ENCODE measurements around the gene MAP2K5. TPM values are rescaled to one million over a fixed set of nuclear protein-coding genes. Genes with fewer than 3 reads are reported as not detected.

MAP2K5 gene
- total RNA-seq, 1 donor from 2014 or later: 26.7 TPM

DNA sequence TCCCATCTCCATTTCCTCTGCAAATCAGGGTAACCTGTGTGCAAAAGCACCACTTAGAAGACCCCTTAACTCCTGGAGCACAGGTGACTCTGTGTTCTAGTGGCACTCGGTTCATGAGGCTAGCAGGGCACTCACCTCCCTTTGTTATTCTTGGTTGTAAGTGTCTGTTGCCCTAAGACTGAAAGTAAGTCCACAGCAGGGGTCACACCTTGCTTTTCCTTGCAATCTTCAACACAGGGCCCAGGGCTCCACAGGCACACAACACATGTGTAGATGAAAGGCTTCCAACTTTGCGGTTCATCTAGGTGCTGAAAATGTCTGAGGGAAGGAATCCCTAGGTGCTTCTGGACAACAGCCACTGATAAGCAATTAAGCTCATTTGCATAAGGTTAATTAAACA lies 294.5 kb downstream of the MAP2K5 start:
- Mint-ChIP-seq H3K4me1 (peaks cover 64% of the 10 kb centered on the region), H3K27me3 (peaks cover 36% of the 10 kb centered on the region), H3K9me3 (no peaks in the 10 kb centered on the region), H3K27ac (peak overlapping the region; percentile 35), H3K36me3 (ENCODE audit: low read depth) (peaks cover 10% of the 10 kb centered on the region), H3K4me3 (no peak overlapping the region)
- ATAC-seq (ENCODE audit: low read depth): no peak
- POLR2A ChIA-PET: interaction anchor here (1.5 kb wide), 1 partner anchor 441 kb away, joined by 3 read pairs; the partner anchor contains the start of gene FEM1B
- TF ChIP-seq, protein P1, sequence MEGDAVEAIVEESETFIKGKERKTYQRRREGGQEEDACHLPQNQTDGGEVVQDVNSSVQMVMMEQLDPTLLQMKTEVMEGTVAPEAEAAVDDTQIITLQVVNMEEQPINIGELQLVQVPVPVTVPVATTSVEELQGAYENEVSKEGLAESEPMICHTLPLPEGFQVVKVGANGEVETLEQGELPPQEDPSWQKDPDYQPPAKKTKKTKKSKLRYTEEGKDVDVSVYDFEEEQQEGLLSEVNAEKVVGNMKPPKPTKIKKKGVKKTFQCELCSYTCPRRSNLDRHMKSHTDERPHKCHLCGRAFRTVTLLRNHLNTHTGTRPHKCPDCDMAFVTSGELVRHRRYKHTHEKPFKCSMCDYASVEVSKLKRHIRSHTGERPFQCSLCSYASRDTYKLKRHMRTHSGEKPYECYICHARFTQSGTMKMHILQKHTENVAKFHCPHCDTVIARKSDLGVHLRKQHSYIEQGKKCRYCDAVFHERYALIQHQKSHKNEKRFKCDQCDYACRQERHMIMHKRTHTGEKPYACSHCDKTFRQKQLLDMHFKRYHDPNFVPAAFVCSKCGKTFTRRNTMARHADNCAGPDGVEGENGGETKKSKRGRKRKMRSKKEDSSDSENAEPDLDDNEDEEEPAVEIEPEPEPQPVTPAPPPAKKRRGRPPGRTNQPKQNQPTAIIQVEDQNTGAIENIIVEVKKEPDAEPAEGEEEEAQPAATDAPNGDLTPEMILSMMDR (IDR thresholded peaks at IDR 0.05): no peak
- CTCF ChIA-PET: interaction anchor here (1.3 to 5.3 kb wide), 7 partner anchors 13 to 380 kb away, joined by 3 to 56 read pairs (median 6); no protein-coding TSS in a partner anchor
- intact Hi-C loops (cut with micrococcal nuclease): loop anchor here (1.0 to 10.0 kb wide), 7 partner anchors 336 to 1332 kb away; partner anchors contain the start of genes RPL4, SMAD3 and ZWILCH
- DNase-seq: no peak

- peaks cover 21% of the 10 kb centered on the region for H3K27me3 Mint-ChIP-seq
- H3K27ac Mint-ChIP-seq: peak overlapping the region; percentile 93
- ATAC-seq (ENCODE audit: low read depth) (no peak), DNase-seq (no peak)
- intact Hi-C loops (cut with micrococcal nuclease): loop anchor here (1.0 to 10.0 kb wide), 6 partner anchors 55 to 1334 kb away; partner anchors contain the start of genes AAGAB, IQCH, RPL4 and SMAD3
- peaks cover 10% of the 10 kb centered on the region for H3K36me3 Mint-ChIP-seq (ENCODE audit: low read depth)
- no peaks in the 10 kb centered on the region for H3K9me3 Mint-ChIP-seq
- ChIA-PET POLR2A (interaction anchor here (0.7 to 1.2 kb wide), 5 partner anchors 54 to 746 kb away, joined by 3 to 7 read pairs (median 4); partner anchors contain the start of gene MAP2K5), CTCF (interaction anchor here (5.3 kb wide), 1 partner anchor 55 kb away, joined by 56 read pairs; no protein-coding TSS in a partner anchor)
- H3K4me1 Mint-ChIP-seq: peaks cover 52% of the 10 kb centered on the region
- peak overlapping the region; percentile 95 for H3K4me3 Mint-ChIP-seq
- TF ChIP-seq, protein P1 (IDR thresholded peaks at IDR 0.05): no peak
Measured at GRCh38 chr15:67838789-67839332, 296.4 kb downstream of the MAP2K5 start.

DNA sequence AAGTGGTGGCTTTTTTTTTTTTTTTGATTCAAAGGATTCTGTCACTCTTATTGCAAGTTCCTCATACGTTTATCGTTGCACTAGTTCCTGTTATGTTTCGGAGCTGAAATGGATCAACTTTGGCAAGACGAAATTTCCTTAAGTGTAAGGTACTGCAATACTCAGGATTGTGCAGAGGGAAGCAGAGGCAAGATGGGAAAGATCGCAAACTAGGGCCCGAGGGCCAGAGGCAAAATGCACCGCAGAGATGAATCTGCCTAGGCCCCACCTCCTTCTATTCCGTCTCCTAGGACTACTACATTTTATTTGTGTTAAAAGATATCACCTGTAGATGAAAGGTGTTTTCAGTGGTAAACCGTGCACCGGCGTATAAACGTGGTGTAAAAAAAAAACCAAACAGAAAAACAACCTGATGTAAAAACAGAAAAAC lies 297.0 kb downstream of the MAP2K5 start:
- Mint-ChIP-seq H3K27ac (peak overlapping the region; percentile 93), H3K36me3 (ENCODE audit: low read depth) (peaks cover 10% of the 10 kb centered on the region), H3K27me3 (peaks cover 17% of the 10 kb centered on the region), H3K9me3 (no peaks in the 10 kb centered on the region), H3K4me1 (peaks cover 45% of the 10 kb centered on the region), H3K4me3 (peak overlapping the region; percentile 95)
- ChIA-PET CTCF (interaction anchor here (5.3 kb wide), 1 partner anchor 56 kb away, joined by 56 read pairs; no protein-coding TSS in a partner anchor), POLR2A (interaction anchor here (0.6 to 1.3 kb wide), 8 partner anchors 16 to 974 kb away, joined by 3 to 7 read pairs (median 4); partner anchors contain the start of gene MAP2K5)
- intact Hi-C loops (cut with micrococcal nuclease): loop anchor here (1.0 to 10.0 kb wide), 6 partner anchors 55 to 1335 kb away; partner anchors contain the start of genes AAGAB, IQCH, RPL4 and SMAD3
- ATAC-seq (ENCODE audit: low read depth) (peak; percentile 31), DNase-seq (peak; percentile 40)
- TF ChIP-seq, protein P1 (IDR thresholded peaks at IDR 0.05): no peak

DNA sequence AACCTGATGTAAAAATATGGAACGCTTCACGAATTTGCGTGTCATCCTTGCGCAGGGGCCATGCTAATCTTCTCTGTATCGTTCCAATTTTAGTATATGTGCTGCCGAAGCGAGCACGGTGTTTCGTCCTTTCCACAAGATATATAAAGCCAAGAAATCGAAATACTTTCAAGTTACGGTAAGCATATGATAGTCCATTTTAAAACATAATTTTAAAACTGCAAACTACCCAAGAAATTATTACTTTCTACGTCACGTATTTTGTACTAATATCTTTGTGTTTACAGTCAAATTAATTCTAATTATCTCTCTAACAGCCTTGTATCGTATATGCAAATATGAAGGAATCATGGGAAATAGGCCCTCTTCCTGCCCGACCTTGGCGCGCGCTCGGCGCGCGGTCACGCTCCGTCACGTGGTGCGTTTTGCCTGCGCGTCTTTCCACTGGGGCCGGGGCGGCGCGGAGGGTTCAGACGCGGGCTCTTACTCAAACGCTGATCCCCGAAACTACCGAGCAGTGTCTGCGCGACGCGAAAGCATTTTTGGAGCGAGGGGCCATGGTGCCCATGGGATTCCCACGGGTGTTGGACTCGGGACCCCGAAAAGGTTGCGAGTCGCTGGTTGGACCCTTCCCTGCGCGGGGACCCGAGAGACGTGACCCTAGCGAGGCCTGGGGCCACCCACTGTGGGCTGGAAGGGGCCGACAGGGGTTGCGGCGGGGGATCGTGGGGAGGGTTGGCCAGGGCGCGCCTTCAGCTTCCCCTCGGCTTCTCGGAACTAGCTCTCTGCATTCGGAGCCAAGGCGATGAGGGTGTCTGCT lies 297.6 kb downstream of the MAP2K5 start, which contains the start of gene RNU6-1:
Gene RNU6-1 (minus strand): TSS at position 117 of the 820 bp plus-strand sequence.
- peak; percentile 82 for ATAC-seq (ENCODE audit: low read depth)
- TF ChIP-seq, protein P1 (IDR thresholded peaks at IDR 0.05): no peak
- Mint-ChIP-seq H3K9me3 (no peaks in the 10 kb centered on the region), H3K4me3 (peak within 1 kb of the TSS; percentile 95), H3K27ac (peak within 1 kb of the TSS; percentile 93), H3K4me1 (peaks cover 40% of the 10 kb centered on the region), H3K36me3 (ENCODE audit: low read depth) (peaks cover 10% of the 10 kb centered on the region), H3K27me3 (peaks cover 16% of the 10 kb centered on the region)
- POLR2A ChIA-PET: interaction anchor here (0.6 to 1.9 kb wide), 16 partner anchors 8 to 1054 kb away, joined by 3 to 16 read pairs (median 5); partner anchors contain the start of genes CLN6, FEM1B and PIAS1
- DNase-seq: peak; percentile 93
- CTCF ChIA-PET: interaction anchor here (1.0 to 1.5 kb wide), 3 partner anchors 23 to 315 kb away, joined by 4 to 8 read pairs (median 5); no protein-coding TSS in a partner anchor
- intact Hi-C loops (cut with micrococcal nuclease): loop anchor here (1.0 to 10.0 kb wide), 13 partner anchors 23 to 1335 kb away; partner anchors contain the start of genes AAGAB, C15orf61, CLN6 and FEM1B
